Naive B cell (primary cell): Measurements from ENCODE around the gene ZNF512. TPM values are rescaled to one million over a fixed set of nuclear protein-coding genes. Genes with fewer than 3 reads are reported as not detected.
"Not testable (repeated sequence)": the region's sequence is repeated elsewhere in the genome, so short reads cannot be mapped to it uniquely, and the experiment has no call there.

Experiments
- ATAC-seq, 2 donors: fragments of 150-1000 bp; cut with Tn5 transposase; 2 replicates each; pipeline ENCODE4 v1.10.0; 2021; ENCODE audit warnings: low read depth in 2 of 2, mild to moderate bottlenecking in 2 of 2, moderate library complexity in 2 of 2
- DNase-seq: peaks from one replicate; pipeline ENCODE4 v3.0.0; 2022
- H3K27ac Mint-ChIP-seq, 6 donors: one replicate each; pipeline ENCODE4 v1.8.0; 2020 to 2022; ENCODE audit warnings: mild to moderate bottlenecking in 6 of 6, mixed read lengths in 6 of 6, moderate library complexity in 5 of 6, inconsistent platforms in 2 of 6
- H3K27me3 Mint-ChIP-seq, 3 donors: one replicate each; pipeline ENCODE4 v1.8.0; 2021 to 2022; ENCODE audit warnings: mixed read lengths in 3 of 3, mild to moderate bottlenecking in 1 of 3
- H3K36me3 Mint-ChIP-seq, 2 donors: one replicate each; pipeline ENCODE4 v1.8.0; 2020 to 2022; ENCODE audit warnings: mixed read lengths in 2 of 2, inconsistent platforms in 1 of 2, mild to moderate bottlenecking in 1 of 2
- H3K4me1 Mint-ChIP-seq, 3 donors: one replicate each; pipeline ENCODE4 v1.8.0; 2020 to 2022; ENCODE audit warnings: mixed read lengths in 3 of 3, inconsistent platforms in 1 of 3, mild to moderate bottlenecking in 1 of 3, moderate library complexity in 1 of 3
- H3K4me3 Mint-ChIP-seq, 8 donors: one replicate each; pipeline ENCODE4 v1.8.0; 2020 to 2022; ENCODE audit warnings: mild to moderate bottlenecking in 8 of 8, mixed read lengths in 8 of 8, moderate library complexity in 8 of 8, inconsistent platforms in 2 of 8
- H3K9me3 Mint-ChIP-seq, 7 donors: one replicate each; pipeline ENCODE4 v1.8.0; 2020 to 2022; ENCODE audit warnings: mixed read lengths in 7 of 7, mild to moderate bottlenecking in 5 of 7, inconsistent platforms in 2 of 7, moderate library complexity in 1 of 7
- polyA plus RNA-seq, 6 donors: library from polyadenylated mRNA; unstranded; fragments of 300-500 nt; fragmentation: Illumina TruSeq; gene quantifications; one replicate each; pipeline ENCODE4 v1.2.3, GENCODE V29; 2021; ENCODE audit warnings: low read depth in 6 of 6

The ZNF512 gene
- polyA plus RNA-seq, 6 donors from 2014 or later = 28.0 to 42.1 (median 36.0) TPM

- Mint-ChIP-seq H3K27ac (peak within 1 kb of the TSS in 1 of 6 donors; percentile 61), H3K4me3 (peak within 1 kb of the TSS in 3 of 8 donors; percentile 33 to 54 (median 50)), H3K27me3 (no peaks in the 10 kb centered on the region), H3K4me1 (peaks cover 6 to 20% (median 10%) of the 10 kb centered on the region in 3 donors), H3K9me3 (no peaks in the 10 kb centered on the region), H3K36me3 (peaks cover 19 to 25% of the 10 kb centered on the region in 2 donors)
- DNase-seq (peak; percentile 93), ATAC-seq (peak; percentile 100)
Observed at GRCh38 chr2:27628767-27629709, 46.2 kb downstream of the ZNF512 start, which contains the start of the genes CCDC121 and GPN1. Gene CCDC121, minus strand, starts transcription at chr2:27629012. Its CDS starts 1,213 bp downstream, at chr2:27627799. Gene GPN1, plus strand, starts transcription at chr2:27629050. Its CDS starts 9 bp downstream, at chr2:27629059.

DNA sequence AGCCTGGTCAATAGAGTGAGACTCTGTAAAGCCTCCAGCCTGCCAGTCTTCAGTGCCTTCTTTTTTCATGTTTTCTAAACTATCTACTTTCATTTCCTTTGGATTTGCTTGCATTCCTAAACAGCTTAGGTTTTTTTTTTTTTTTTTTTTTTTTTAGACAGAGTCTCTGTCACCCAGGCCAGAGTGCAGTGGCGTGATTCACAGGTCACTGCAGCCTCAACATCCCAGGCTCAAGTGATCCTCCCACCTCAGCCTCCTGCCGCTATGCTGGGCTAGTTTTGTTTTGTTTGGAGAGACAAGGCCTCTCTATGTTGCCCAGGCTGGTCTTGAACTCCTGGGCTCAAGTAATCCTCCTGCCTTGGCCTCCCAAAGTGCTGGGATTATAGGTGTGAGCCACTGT is 47.4 kb downstream of the ZNF512 start:
- not testable (repeated sequence) for ATAC-seq, H3K9me3 Mint-ChIP-seq, H3K27me3 Mint-ChIP-seq, DNase-seq
- Mint-ChIP-seq H3K4me1 (peaks cover 6 to 20% (median 10%) of the 10 kb centered on the region in 3 donors), H3K4me3 (peak overlapping the region in 1 of 8 donors; percentile 62), H3K27ac (peak overlapping the region in 2 of 6 donors; percentile 29 to 61), H3K36me3 (peaks cover 23 to 29% of the 10 kb centered on the region in 2 donors)

DNA sequence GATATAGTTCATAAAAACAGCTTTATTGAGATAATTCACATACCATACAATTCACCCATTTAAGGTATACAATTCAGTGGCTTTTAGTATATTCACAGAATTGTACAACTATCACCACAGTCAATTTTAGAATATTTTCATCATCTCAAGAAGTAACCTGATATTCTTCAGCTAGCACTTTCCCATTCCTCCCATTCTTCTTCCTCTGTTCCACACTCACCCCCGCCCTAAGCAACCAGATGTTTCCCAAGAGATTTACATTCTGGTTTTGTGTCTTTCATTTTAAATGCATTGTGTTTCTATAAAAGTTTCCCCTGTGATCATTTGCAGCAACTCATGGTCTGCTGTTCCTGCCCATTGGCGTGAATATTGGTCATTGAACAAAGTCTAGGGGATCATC is 51.4 kb downstream of the ZNF512 start:
- H3K36me3 Mint-ChIP-seq = peaks cover 35 to 44% of the 10 kb centered on the region in 2 donors
- no peak overlapping the region for H3K4me3 Mint-ChIP-seq
- no peak overlapping the region for H3K27ac Mint-ChIP-seq
- H3K9me3 Mint-ChIP-seq = no peaks in the 10 kb centered on the region
- H3K4me1 Mint-ChIP-seq = peaks cover 0 to 14% (median 7%) of the 10 kb centered on the region in 3 donors
- no peak for DNase-seq
- no peaks in the 10 kb centered on the region for H3K27me3 Mint-ChIP-seq
- ATAC-seq = no peak

DNA sequence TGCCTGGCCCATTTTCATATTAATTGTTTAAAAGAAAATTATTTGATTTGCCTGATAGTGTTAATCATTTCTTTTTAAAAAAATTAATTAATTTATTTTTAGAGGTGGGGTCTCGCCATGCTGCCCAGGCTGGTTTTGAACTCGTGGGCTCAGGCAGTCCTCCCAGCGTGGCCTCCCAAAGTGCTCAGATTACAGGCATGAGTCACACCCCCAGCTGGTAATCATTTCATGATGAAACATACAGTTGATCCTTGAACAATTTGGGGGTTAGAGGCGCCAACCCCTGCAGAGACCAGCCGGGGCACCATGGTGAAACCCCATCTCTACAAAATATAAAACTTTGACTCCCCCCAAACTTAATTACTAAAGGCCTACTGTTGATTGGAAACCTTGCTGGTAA is 53.9 kb downstream of the ZNF512 start:
- DNase-seq = no peak
- H3K27ac Mint-ChIP-seq = no peak overlapping the region
- H3K27me3 Mint-ChIP-seq = no peaks in the 10 kb centered on the region
- H3K9me3 Mint-ChIP-seq = no peaks in the 10 kb centered on the region
- peaks cover 0 to 7% (median 3%) of the 10 kb centered on the region in 3 donors for H3K4me1 Mint-ChIP-seq
- H3K36me3 Mint-ChIP-seq = peaks cover 42 to 46% of the 10 kb centered on the region in 2 donors
- ATAC-seq = no peak
- no peak overlapping the region for H3K4me3 Mint-ChIP-seq

- DNase-seq = no peak
- Mint-ChIP-seq H3K4me1 (peaks cover 0 to 7% (median 3%) of the 10 kb centered on the region in 3 donors), H3K36me3 (peaks cover 33 to 36% of the 10 kb centered on the region in 2 donors), H3K4me3 (no peak overlapping the region), H3K9me3 (no peaks in the 10 kb centered on the region), H3K27me3 (no peaks in the 10 kb centered on the region), H3K27ac (peak overlapping the region in 1 of 6 donors; percentile 12)
- no peak for ATAC-seq
Observed at GRCh38 chr2:27638037-27638637, 55.3 kb downstream of the ZNF512 start.

- H3K9me3 Mint-ChIP-seq = no peaks in the 10 kb centered on the region
- H3K36me3 Mint-ChIP-seq = peaks cover 33 to 35% of the 10 kb centered on the region in 2 donors
- no peak for DNase-seq
- H3K27me3 Mint-ChIP-seq = no peaks in the 10 kb centered on the region
- H3K4me3 Mint-ChIP-seq = no peak overlapping the region
- peaks cover 0 to 7% (median 3%) of the 10 kb centered on the region in 3 donors for H3K4me1 Mint-ChIP-seq
- ATAC-seq = no peak
- no peak overlapping the region for H3K27ac Mint-ChIP-seq
Observed at GRCh38 chr2:27638709-27639108, 55.9 kb downstream of the ZNF512 start.

DNA sequence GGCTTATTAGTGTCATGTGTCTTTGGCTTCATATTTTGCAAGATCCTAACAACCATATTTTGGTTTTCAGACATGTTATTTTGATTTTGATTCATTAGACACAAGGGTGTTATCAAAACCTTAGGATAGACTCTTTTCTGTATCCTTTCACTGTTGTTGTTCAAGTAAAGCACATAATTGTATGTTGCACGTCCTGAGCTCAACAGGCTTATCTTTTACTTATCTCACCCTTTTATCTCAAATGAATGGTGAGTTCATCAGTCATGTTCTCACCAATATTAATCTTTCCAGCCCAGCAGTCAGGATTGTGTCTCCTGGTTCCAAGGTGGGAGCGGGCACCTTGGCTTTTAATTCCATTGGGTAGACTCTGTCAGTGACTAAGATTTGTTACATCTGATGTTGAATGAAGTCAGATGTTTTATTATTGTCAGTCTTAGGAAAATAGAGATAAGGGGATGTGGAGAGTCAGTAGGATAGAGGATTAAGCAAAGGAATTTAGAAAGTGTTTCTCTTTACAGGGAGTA is 57.9 kb downstream of the ZNF512 start:
- Mint-ChIP-seq H3K36me3 (peaks cover 15 to 16% of the 10 kb centered on the region in 2 donors), H3K27me3 (no peaks in the 10 kb centered on the region), H3K27ac (no peak overlapping the region), H3K4me3 (no peak overlapping the region), H3K4me1 (no peaks in the 10 kb centered on the region), H3K9me3 (no peaks in the 10 kb centered on the region)
- ATAC-seq (no peak), DNase-seq (no peak)

DNA sequence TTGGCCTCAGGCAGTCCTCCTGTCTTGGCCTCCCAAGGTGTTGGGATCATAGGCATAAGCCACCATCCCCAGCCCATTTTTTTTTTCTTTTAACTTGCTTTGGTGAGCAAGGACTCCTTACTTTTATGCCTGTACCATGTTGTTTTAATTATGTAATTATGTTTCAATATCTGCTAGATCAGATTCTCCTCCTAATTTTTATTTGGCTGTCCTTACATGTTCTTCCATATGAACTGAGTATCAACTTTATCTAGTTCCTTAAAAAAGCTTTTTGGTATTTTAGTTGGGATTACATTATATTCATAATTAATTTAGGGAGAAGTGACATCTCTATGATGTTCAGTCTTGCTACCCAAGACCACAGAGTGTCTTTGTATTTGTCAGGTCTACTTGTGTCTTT is 62.4 kb downstream of the ZNF512 start:
- H3K27me3 Mint-ChIP-seq = no peaks in the 10 kb centered on the region
- H3K27ac Mint-ChIP-seq = no peak overlapping the region
- ATAC-seq (no peak), DNase-seq (no peak)
- H3K36me3 Mint-ChIP-seq = peaks cover 8 to 20% of the 10 kb centered on the region in 2 donors
- no peak overlapping the region for H3K4me3 Mint-ChIP-seq
- no peaks in the 10 kb centered on the region for H3K9me3 Mint-ChIP-seq
- H3K4me1 Mint-ChIP-seq = no peaks in the 10 kb centered on the region

DNA sequence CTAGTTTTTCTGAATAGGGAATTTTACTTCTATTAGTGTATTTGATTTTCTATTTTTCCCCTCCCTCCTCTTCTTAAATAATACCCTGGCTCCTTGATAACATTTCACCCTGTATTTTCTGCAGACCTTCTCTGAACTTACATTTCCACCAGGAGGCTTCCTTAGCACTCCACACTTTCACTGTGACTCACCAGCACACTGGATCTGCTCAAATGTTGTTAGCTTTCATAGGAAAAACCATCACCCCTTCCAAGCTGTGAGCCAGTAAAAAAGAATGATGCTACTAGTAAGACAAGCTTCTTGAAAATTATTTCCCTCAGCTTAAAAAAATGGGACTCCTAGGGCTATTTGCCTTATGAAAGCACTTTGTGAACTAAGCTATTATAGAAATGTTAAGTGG is 64.4 kb downstream of the ZNF512 start:
- no peak for DNase-seq
- Mint-ChIP-seq H3K4me1 (no peaks in the 10 kb centered on the region), H3K9me3 (no peaks in the 10 kb centered on the region), H3K36me3 (peaks cover 0 to 13% of the 10 kb centered on the region in 2 donors), H3K27me3 (no peaks in the 10 kb centered on the region), H3K4me3 (no peak overlapping the region), H3K27ac (peak overlapping the region in 2 of 6 donors; percentile 13 to 30)
- no peak for ATAC-seq

GRCh38 chr2:27647737-27648136 is 64.9 kb downstream of the ZNF512 start:
- Mint-ChIP-seq H3K27me3 (no peaks in the 10 kb centered on the region), H3K4me3 (no peak overlapping the region)

GRCh38 chr2:27651056-27651455 is 68.2 kb downstream of the ZNF512 start:
- DNase-seq = no peak
- peak overlapping the region in 1 of 6 donors; percentile 39 for H3K27ac Mint-ChIP-seq
- peaks cover 20 to 32% of the 10 kb centered on the region in 2 donors for H3K36me3 Mint-ChIP-seq
- H3K4me1 Mint-ChIP-seq = peaks cover 6 to 13% (median 10%) of the 10 kb centered on the region in 3 donors
- ATAC-seq = no peak
- H3K4me3 Mint-ChIP-seq = no peak overlapping the region
- H3K27me3 Mint-ChIP-seq = no peaks in the 10 kb centered on the region
- no peaks in the 10 kb centered on the region for H3K9me3 Mint-ChIP-seq

More at GRCh38 chr2:27647737-27648136, 64.9 kb downstream of the ZNF512 start:
- DNase-seq (no peak), ATAC-seq (no peak)
- Mint-ChIP-seq H3K9me3 (no peaks in the 10 kb centered on the region), H3K27ac (no peak overlapping the region), H3K4me1 (no peaks in the 10 kb centered on the region), H3K36me3 (peaks cover 0 to 17% of the 10 kb centered on the region in 2 donors)

DNA sequence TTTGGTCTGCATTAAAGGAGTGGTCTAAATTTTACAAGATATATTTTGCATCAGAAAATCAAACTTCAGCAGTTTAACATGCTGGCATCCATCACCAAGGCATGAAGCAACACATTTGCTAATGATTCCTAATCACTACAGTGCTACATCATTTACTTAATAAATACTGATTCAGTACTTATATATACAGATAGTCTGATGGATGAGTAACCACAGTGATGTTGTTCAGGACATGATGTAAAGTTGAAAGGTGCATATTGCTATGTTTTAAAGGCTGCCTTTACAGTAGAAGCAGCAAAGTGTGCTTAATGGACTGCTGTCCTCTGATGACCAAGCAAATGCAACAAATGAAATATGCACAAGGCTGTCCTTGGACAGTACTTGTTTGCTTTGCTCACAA is 69.5 kb downstream of the ZNF512 start:
- Mint-ChIP-seq H3K4me3 (no peak overlapping the region), H3K9me3 (no peaks in the 10 kb centered on the region), H3K27ac (peak overlapping the region in 2 of 6 donors; percentile 3 to 93), H3K36me3 (peaks cover 20 to 32% of the 10 kb centered on the region in 2 donors), H3K27me3 (no peaks in the 10 kb centered on the region), H3K4me1 (peaks cover 6 to 13% (median 10%) of the 10 kb centered on the region in 3 donors)
- DNase-seq (no peak), ATAC-seq (no peak)

- no peaks in the 10 kb centered on the region for H3K9me3 Mint-ChIP-seq
- H3K27ac Mint-ChIP-seq = peak overlapping the region in 2 of 6 donors; percentile 3 to 93
- H3K4me1 Mint-ChIP-seq = peaks cover 6 to 13% (median 10%) of the 10 kb centered on the region in 3 donors
- no peaks in the 10 kb centered on the region for H3K27me3 Mint-ChIP-seq
- ATAC-seq (no peak), DNase-seq (no peak)
- H3K4me3 Mint-ChIP-seq = no peak overlapping the region
- peaks cover 20 to 28% of the 10 kb centered on the region in 2 donors for H3K36me3 Mint-ChIP-seq
Observed at GRCh38 chr2:27652790-27653189, 69.9 kb downstream of the ZNF512 start.
